Lower leg skin (tissue), 3 donors: ENCODE results near the gene CYTH2.

Experiments used
- POLR2A ChIP-seq, 2 donors: fragments of 450-650 bp; IDR thresholded peaks; one replicate each; pipeline ENCODE4 v1.6.1; 2016 to 2017; ENCODE audit warnings: antibody characterized with exemption in 2 of 2, mild to moderate bottlenecking in 1 of 2, moderate library complexity in 1 of 2
- TF ChIP-seq, protein P1 (sequence below), 3 donors: fragments of 450-650 bp; IDR thresholded peaks; one replicate each; pipeline ENCODE4 v1.5.1; 2016; ENCODE audit warnings: antibody characterized with exemption in 3 of 3, mild to moderate bottlenecking in 3 of 3, moderate library complexity in 2 of 3

- TF ChIP-seq, protein P1, sequence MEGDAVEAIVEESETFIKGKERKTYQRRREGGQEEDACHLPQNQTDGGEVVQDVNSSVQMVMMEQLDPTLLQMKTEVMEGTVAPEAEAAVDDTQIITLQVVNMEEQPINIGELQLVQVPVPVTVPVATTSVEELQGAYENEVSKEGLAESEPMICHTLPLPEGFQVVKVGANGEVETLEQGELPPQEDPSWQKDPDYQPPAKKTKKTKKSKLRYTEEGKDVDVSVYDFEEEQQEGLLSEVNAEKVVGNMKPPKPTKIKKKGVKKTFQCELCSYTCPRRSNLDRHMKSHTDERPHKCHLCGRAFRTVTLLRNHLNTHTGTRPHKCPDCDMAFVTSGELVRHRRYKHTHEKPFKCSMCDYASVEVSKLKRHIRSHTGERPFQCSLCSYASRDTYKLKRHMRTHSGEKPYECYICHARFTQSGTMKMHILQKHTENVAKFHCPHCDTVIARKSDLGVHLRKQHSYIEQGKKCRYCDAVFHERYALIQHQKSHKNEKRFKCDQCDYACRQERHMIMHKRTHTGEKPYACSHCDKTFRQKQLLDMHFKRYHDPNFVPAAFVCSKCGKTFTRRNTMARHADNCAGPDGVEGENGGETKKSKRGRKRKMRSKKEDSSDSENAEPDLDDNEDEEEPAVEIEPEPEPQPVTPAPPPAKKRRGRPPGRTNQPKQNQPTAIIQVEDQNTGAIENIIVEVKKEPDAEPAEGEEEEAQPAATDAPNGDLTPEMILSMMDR (IDR thresholded peaks at IDR 0.05) = no peak
- TF ChIP-seq POLR2A (IDR thresholded peaks at IDR 0.05) = no peak
Measured at GRCh38 chr19:48508729-48509411, 39.7 kb downstream of the CYTH2 start.
